Activated CD8-positive, alpha-beta T cell treated with anti-CD3 and anti-CD28 coated beads, Interleukin-2, amount 10 ng/mL, durations not matched to agents 7 days and 5 days (primary cell): ENCODE results near the gene B4GALNT4. TPM values are rescaled to one million over a fixed set of nuclear protein-coding genes. Genes with fewer than 3 reads are reported as not detected.
"Not testable (repeated sequence)": the region's sequence is repeated elsewhere in the genome, so short reads cannot be mapped to it uniquely, and the experiment has no call there.

Experiments
- ATAC-seq: fragments of 150-1000 bp; cut with Tn5 transposase; one replicate; pipeline ENCODE4 v1.10.0; 2021; ENCODE audit warnings: moderate library complexity
- CTCF ChIA-PET: fragments of 350-600 bp; sonication (Branson Sonifier 250); formaldehyde crosslinking; loops from one replicate; lab custom pipeline; 2021; ENCODE audit warnings: antibody characterized with exemption; lab: Charles Lee
- POLR2A ChIA-PET: fragments of 350-600 bp; sonication (Branson Sonifier 250); formaldehyde crosslinking; loops from one replicate; lab custom pipeline; 2021; ENCODE audit warnings: antibody characterized with exemption; lab: Charles Lee
- DNase-seq: peaks from one replicate; pipeline ENCODE4 v3.0.0-alpha.2; 2020
- H3K27ac Mint-ChIP-seq: one replicate; pipeline ENCODE4 v1.8.0; 2021; ENCODE audit warnings: mild to moderate bottlenecking, mixed read lengths
- H3K27me3 Mint-ChIP-seq: one replicate; pipeline ENCODE4 v1.8.0; 2021; ENCODE audit warnings: low read depth, mixed read lengths
- H3K36me3 Mint-ChIP-seq: one replicate; pipeline ENCODE4 v1.8.0; 2021; ENCODE audit warnings: low read depth, mixed read lengths
- H3K4me1 Mint-ChIP-seq: one replicate; pipeline ENCODE4 v1.8.0; 2021; ENCODE audit warnings: low read depth, mixed read lengths
- H3K4me3 Mint-ChIP-seq: one replicate; pipeline ENCODE4 v1.8.0; 2021; ENCODE audit warnings: mild to moderate bottlenecking, mixed read lengths
- H3K9me3 Mint-ChIP-seq: one replicate; pipeline ENCODE4 v1.8.0; 2022; ENCODE audit warnings: mixed read lengths; ENCODE audit not compliant: insufficient read depth
- total RNA-seq, 2 experiments: library from RNA; stranded (reverse); gene quantifications; one replicate each; pipeline ENCODE4 v1.2.3, GENCODE V29; 2021

The B4GALNT4 gene
- total RNA-seq, 2 experiments from 2014 or later = 0.26 to 0.52 TPM

DNA sequence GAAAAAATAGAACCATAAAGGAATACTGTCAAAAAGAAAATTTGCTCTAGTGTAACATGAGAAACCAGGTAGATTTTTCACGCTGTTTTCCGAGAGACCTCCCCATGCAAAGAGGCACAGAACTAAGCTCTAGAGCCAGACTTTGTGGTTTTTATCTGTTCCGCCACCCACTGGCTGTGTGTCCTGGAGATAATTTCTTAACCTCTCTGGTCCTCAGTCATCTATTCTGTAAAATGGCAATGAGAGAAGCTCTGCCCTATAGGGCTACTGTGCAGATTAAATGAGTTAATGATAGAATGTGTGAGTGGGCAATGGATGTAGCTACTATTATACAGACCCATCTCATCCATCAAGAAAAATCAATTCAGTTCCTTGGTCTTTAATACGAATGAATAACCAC, 54.9 kb downstream of the B4GALNT4 start:
- ChIA-PET POLR2A (interaction anchor here (0.8 kb wide), 1 partner anchor 10 kb away, joined by 3 read pairs; the partner anchor contains the start of gene SIGIRR), CTCF (no interaction called here)
- no peaks in the 10 kb centered on the region for H3K27me3 Mint-ChIP-seq
- no peak overlapping the region for H3K27ac Mint-ChIP-seq
- H3K4me1 Mint-ChIP-seq = no peaks in the 10 kb centered on the region
- H3K36me3 Mint-ChIP-seq = peaks cover 36% of the 10 kb centered on the region
- DNase-seq = no peak
- ATAC-seq = no peak
- H3K9me3 Mint-ChIP-seq = no peaks in the 10 kb centered on the region
- H3K4me3 Mint-ChIP-seq = no peak overlapping the region

DNA sequence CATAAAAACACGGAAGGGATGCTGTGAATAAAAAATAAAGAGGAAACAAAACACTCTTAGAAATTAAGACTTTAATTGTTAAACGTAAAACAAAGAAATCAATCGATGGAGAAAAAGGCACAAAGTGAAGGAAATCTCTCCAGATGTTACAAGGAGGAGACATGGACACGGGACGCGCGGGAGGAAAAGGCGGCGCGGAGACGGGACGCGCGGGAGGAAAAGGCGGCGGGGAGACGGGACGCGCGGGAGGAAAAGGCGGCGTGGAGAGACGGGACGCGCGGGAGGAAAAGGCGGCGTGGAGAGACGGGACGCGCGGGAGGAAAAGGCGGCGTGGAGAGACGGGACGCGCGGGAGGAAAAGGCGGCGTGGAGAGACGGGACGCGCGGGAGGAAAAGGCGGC, 55.5 kb downstream of the B4GALNT4 start:
- H3K27ac Mint-ChIP-seq, DNase-seq, H3K4me1 Mint-ChIP-seq, CTCF ChIA-PET, H3K4me3 Mint-ChIP-seq, H3K9me3 Mint-ChIP-seq, H3K27me3 Mint-ChIP-seq, ATAC-seq: not testable (repeated sequence)
- H3K36me3 Mint-ChIP-seq = peaks cover 39% of the 10 kb centered on the region
- POLR2A ChIA-PET = interaction anchor here (0.8 kb wide), 1 partner anchor 10 kb away, joined by 3 read pairs; the partner anchor contains the start of gene SIGIRR

DNA sequence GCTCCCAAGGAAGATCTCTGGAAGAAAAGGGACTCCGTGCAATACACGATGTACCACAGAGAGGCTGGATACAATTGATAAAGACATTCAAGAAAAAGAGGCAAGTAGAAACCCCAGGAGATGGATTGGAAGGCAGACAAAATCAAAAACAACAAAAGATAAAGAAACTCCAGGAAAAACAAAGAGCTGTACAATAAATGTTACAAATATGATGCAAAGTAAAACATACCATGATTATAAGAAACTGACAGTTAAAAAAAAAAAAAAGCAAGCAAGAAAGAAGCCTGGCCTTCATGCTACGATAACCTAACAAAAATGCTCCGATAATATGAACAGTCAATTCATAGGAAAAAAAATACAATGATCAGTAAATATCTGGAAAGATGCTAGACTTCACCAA, 56.0 kb downstream of the B4GALNT4 start:
- ATAC-seq (no peak), DNase-seq (no peak)
- H3K27ac Mint-ChIP-seq = no peak overlapping the region
- H3K27me3 Mint-ChIP-seq = no peaks in the 10 kb centered on the region
- ChIA-PET POLR2A (interaction anchor here (1.0 kb wide), 1 partner anchor 22 kb away, joined by 3 read pairs; no protein-coding TSS in a partner anchor), CTCF (no interaction called here)
- H3K4me3 Mint-ChIP-seq = no peak overlapping the region
- no peaks in the 10 kb centered on the region for H3K9me3 Mint-ChIP-seq
- no peaks in the 10 kb centered on the region for H3K4me1 Mint-ChIP-seq
- H3K36me3 Mint-ChIP-seq = peaks cover 39% of the 10 kb centered on the region

DNA sequence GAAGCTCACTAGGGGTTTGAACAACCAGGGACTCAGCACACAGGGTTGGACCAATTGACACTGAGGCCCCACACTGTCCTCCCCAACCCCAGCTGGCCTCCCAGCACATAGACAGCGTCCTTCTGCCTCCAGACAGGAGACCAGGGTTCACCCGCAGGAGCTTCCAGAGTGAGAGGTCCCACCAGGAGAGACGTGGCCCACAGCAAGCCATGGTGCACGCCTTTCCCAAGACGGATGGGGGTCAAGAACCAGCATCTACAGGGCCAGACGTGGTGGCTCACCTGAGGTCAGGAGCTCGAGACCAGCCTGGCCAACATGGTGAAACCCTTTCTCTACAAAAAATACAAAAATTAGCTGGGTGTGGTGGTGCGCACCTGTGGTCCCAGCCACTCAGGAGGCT, 57.6 kb downstream of the B4GALNT4 start:
- no peak overlapping the region for H3K27ac Mint-ChIP-seq
- ChIA-PET CTCF (interaction anchor here (0.9 kb wide), 1 partner anchor 12 kb away, joined by 3 read pairs; no protein-coding TSS in a partner anchor), POLR2A (interaction anchor here (1.2 kb wide), 1 partner anchor 15 kb away, joined by 3 read pairs; the partner anchor contains the start of gene ANO9)
- peaks cover 39% of the 10 kb centered on the region for H3K36me3 Mint-ChIP-seq
- H3K27me3 Mint-ChIP-seq = no peaks in the 10 kb centered on the region
- no peaks in the 10 kb centered on the region for H3K4me1 Mint-ChIP-seq
- DNase-seq = no peak
- H3K4me3 Mint-ChIP-seq = no peak overlapping the region
- no peaks in the 10 kb centered on the region for H3K9me3 Mint-ChIP-seq
- no peak for ATAC-seq

DNA sequence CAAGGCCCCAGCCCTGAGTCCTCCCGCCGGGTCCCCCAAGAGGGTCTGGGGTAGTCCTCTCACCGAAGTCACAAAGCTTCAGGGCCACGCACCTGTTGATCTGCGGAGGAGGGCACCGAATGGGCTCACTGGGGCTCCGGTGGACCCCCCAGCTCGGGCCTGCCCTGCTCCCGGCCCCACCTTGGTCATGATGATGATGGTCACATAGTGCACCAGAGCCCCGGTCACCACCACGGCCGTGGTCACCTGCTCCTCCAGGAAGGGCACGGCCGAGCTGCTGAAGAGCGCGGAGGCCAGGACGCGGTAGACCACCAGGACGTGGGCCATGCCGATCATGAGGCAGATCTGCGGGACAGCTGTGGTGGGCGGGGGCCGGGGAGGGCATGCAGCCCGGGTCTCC, 59.0 kb downstream of the B4GALNT4 start:
- ChIA-PET CTCF (no interaction called here), POLR2A (interaction anchor here (1.7 kb wide), 1 partner anchor 11 kb away, joined by 5 read pairs; no protein-coding TSS in a partner anchor)
- Mint-ChIP-seq H3K27ac (no peak overlapping the region), H3K36me3 (peaks cover 38% of the 10 kb centered on the region), H3K4me1 (no peaks in the 10 kb centered on the region), H3K9me3 (no peaks in the 10 kb centered on the region), H3K4me3 (no peak overlapping the region), H3K27me3 (no peaks in the 10 kb centered on the region)
- DNase-seq (no peak), ATAC-seq (no peak)

DNA sequence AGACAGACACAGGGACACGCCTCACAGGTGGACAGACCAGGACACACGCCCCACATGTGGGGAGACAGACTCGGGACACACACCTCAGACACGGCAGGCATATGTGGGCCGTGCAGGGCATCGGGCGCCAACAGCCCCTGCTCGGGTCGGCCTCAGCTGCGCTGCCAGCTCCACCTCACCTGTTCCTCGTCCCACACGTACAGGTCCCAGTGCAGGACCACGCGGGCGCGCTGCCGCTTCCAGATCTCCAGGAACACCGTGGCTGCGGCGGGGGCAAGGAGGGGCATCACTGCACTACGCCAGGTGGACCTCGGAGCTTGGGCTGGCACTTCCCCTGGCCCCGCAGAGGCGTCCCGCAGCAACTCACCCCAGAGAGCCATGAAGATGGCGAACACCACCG, 60.1 kb downstream of the B4GALNT4 start:
- ChIA-PET CTCF (no interaction called here), POLR2A (interaction anchor here (1.7 kb wide), 1 partner anchor 13 kb away, joined by 5 read pairs; no protein-coding TSS in a partner anchor)
- no peak for ATAC-seq
- no peaks in the 10 kb centered on the region for H3K4me1 Mint-ChIP-seq
- H3K27ac Mint-ChIP-seq = no peak overlapping the region
- peaks cover 34% of the 10 kb centered on the region for H3K36me3 Mint-ChIP-seq
- H3K27me3 Mint-ChIP-seq = no peaks in the 10 kb centered on the region
- H3K9me3 Mint-ChIP-seq = no peaks in the 10 kb centered on the region
- no peak for DNase-seq
- no peak overlapping the region for H3K4me3 Mint-ChIP-seq

DNA sequence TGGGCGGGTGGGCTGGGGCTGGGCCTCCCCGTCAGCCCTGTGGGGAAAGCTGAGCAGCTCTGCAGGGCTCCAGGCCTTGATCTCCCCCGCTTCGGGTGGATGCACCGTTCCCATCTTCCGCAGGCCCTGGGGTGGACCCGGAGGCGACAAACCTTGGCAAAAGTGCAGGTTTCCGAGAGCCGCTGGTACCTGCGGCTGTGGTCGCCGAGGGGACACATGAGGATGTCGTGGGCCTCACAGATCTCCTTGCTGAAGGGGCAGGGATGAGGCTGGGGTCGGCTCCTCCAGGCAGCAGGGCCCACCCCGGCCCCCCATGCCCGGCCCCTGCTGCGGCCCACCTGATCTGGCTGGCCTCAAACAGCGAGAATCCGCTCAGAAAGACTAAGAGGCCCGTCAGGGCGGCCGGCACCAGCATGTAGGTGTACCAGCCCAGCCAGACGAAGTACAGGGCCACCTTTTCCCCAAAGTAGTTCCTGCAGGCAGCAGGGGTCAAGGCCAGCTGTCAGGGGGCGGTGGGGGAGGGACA, 60.7 kb downstream of the B4GALNT4 start:
- peaks cover 30% of the 10 kb centered on the region for H3K36me3 Mint-ChIP-seq
- no peak overlapping the region for H3K4me3 Mint-ChIP-seq
- DNase-seq (no peak), ATAC-seq (no peak)
- H3K9me3 Mint-ChIP-seq = no peaks in the 10 kb centered on the region
- CTCF ChIA-PET = no interaction called here
- no peak overlapping the region for H3K27ac Mint-ChIP-seq
- POLR2A ChIA-PET = no interaction called here
- no peaks in the 10 kb centered on the region for H3K27me3 Mint-ChIP-seq
- no peaks in the 10 kb centered on the region for H3K4me1 Mint-ChIP-seq

Other genes starting within 250 kb of the B4GALNT4 start
- gene SCGB1C1, start 176.4 kb upstream of the B4GALNT4 start, total RNA-seq = not detected
- 10 to 100 TPM; 33.8 to 34.2 TPM for gene BET1L, start 162.1 kb upstream of the B4GALNT4 start, total RNA-seq
- 100 to 1,000 TPM; 121 to 126 TPM for gene RIC8A, start 161.8 kb upstream of the B4GALNT4 start, total RNA-seq
- 10 to 100 TPM; 13.1 to 15.0 TPM for gene SIRT3, start 133.2 kb upstream of the B4GALNT4 start, total RNA-seq
- 100 to 1,000 TPM; 164 to 173 TPM for gene PSMD13, start 132.5 kb upstream of the B4GALNT4 start, total RNA-seq
- 10 to 100 TPM; 29.7 to 30.8 TPM for gene NLRP6, start 91.1 kb upstream of the B4GALNT4 start, total RNA-seq
- 100 to 1,000 TPM; 487 to 541 TPM for gene PGGHG, start 80.4 kb upstream of the B4GALNT4 start, total RNA-seq
- not detected for gene IFITM5, start 70.0 kb upstream of the B4GALNT4 start, total RNA-seq
- 1,000 to 10,000 TPM; 2,197 to 2,304 TPM for gene IFITM2, start 61.7 kb upstream of the B4GALNT4 start, total RNA-seq
- gene IFITM1, start 55.5 kb upstream of the B4GALNT4 start, total RNA-seq = 1,000 to 10,000 TPM; 1,265 to 1,278 TPM
- 100 to 1,000 TPM; 174 to 182 TPM for gene IFITM3, start 48.6 kb upstream of the B4GALNT4 start, total RNA-seq
- under 1 TPM in 1 of 2 experiments, not detected in 1; 0.13 TPM for gene PKP3, start 24.7 kb downstream of the B4GALNT4 start, total RNA-seq
- gene SIGIRR, start 45.5 kb downstream of the B4GALNT4 start, total RNA-seq = 100 to 1,000 TPM; 160 to 168 TPM
- 10 to 100 TPM; 72.6 to 78.9 TPM for gene ANO9, start 72.5 kb downstream of the B4GALNT4 start, total RNA-seq
- 10 to 100 TPM; 24.6 to 26.1 TPM for gene PTDSS2, start 80.8 kb downstream of the B4GALNT4 start, total RNA-seq
- gene RNH1, start 137.7 kb downstream of the B4GALNT4 start, total RNA-seq = 100 to 1,000 TPM; 104 to 105 TPM
- 10 to 100 TPM; 58.7 to 68.9 TPM for gene HRAS, start 166.1 kb downstream of the B4GALNT4 start, total RNA-seq
- 1 to 10 TPM; 1.9 to 2.2 TPM for gene LRRC56, start 168.0 kb downstream of the B4GALNT4 start, total RNA-seq
- under 1 TPM; 0.34 to 0.81 TPM for gene LMNTD2, start 191.2 kb downstream of the B4GALNT4 start, total RNA-seq
- gene RASSF7, start 191.5 kb downstream of the B4GALNT4 start, total RNA-seq = 10 to 100 TPM; 32.2 to 36.1 TPM
- 10 to 100 TPM; 53.7 to 58.1 TPM for gene PHRF1, start 207.0 kb downstream of the B4GALNT4 start, total RNA-seq
- 100 to 1,000 TPM; 120 to 136 TPM for gene IRF7, start 246.5 kb downstream of the B4GALNT4 start, total RNA-seq